ENCODE data around the gene ANKS1A.

GRCh38 chr6:34876472-34876871 lies 12.6 kb upstream of the ANKS1A start:
- TF ChIP-seq POLR2A (IDR thresholded peaks at IDR 0.05; ENCODE audit: low read length): no peak
- no peak for TF ChIP-seq GATA1 (IDR thresholded peaks at IDR 0.05; ENCODE audit: low read depth, low read length)
